SU-DHL-6 (cell line): ENCODE measurements around the gene MTREX.

ENCODE experiments used
- H2AFZ ChIP-seq: fragments of 200-600 bp; sonication (generic); 2 replicates; pipeline ENCODE4 v1.6.1; 2014; ENCODE audit warnings: low read depth, mild to moderate bottlenecking, moderate library complexity, mixed read lengths, antibody characterized with exemption, low read length; ENCODE audit not compliant: severe bottlenecking
- H3F3A ChIP-seq: fragments of 200-600 bp; shearing (Covaris generic); 2 replicates; pipeline ENCODE4 v1.6.0; 2016; ENCODE audit warnings: antibody characterized with exemption, mild to moderate bottlenecking; ENCODE audit not compliant: insufficient read depth
- H3K27ac ChIP-seq: fragments of 200-600 bp; sonication (generic); 2 replicates; pipeline ENCODE4 v1.5.1; 2016; ENCODE audit warnings: low read depth, mild to moderate bottlenecking, low read length, moderate library complexity, mixed read lengths
- H3K27me3 ChIP-seq: fragments of 200-600 bp; sonication (generic), shearing (Covaris generic); 2 replicates; pipeline ENCODE4 v1.6.0; 2014; ENCODE audit warnings: mild to moderate bottlenecking, low read length
- H3K36me3 ChIP-seq: fragments of 200-600 bp; sonication (generic); 2 replicates; pipeline ENCODE4 v1.6.1; 2014; ENCODE audit warnings: mild to moderate bottlenecking, low read length, mixed read lengths
- H3K4me2 ChIP-seq: fragments of 300-600, 200-600 bp; shearing (Covaris generic), sonication (generic); 2 replicates; pipeline ENCODE4 v1.6.0; 2014; ENCODE audit warnings: low read length, low read depth, mild to moderate bottlenecking; ENCODE audit not compliant: poor library complexity, severe bottlenecking
- H3K4me3 ChIP-seq: fragments of 200-600 bp; sonication (generic); 2 replicates; pipeline ENCODE4 v1.5.1; 2014; ENCODE audit warnings: antibody characterized with exemption, low read length, mild to moderate bottlenecking, mixed read lengths; ENCODE audit not compliant: insufficient read depth, poor library complexity, severe bottlenecking
- H3K79me2 ChIP-seq: fragments of 200-600 bp; sonication (generic); 2 replicates; pipeline ENCODE4 v1.6.1; 2014; ENCODE audit warnings: mild to moderate bottlenecking, low read length, moderate library complexity; ENCODE audit not compliant: insufficient read depth
- H3K9ac ChIP-seq: fragments of 200-600 bp; sonication (generic); 2 replicates; pipeline ENCODE4 v1.7.0; 2014; ENCODE audit warnings: mild to moderate bottlenecking, low read length
- H3K9me2 ChIP-seq: fragments of 200-600 bp; sonication (generic); replicated peaks from 2 replicates; pipeline ENCODE4 v1.6.1; 2014; ENCODE audit warnings: low read length; ENCODE audit not compliant: insufficient read depth
- H3K9me3 ChIP-seq: fragments of 200-600 bp; sonication (generic); 2 replicates; pipeline ENCODE4 v1.6.1; 2014; ENCODE audit warnings: low read length, mixed read lengths; ENCODE audit not compliant: insufficient read depth
- H4K20me1 ChIP-seq: fragments of 200-600 bp; sonication (generic); 2 replicates; pipeline ENCODE4 v1.6.1; 2014; ENCODE audit warnings: low read depth, mild to moderate bottlenecking, antibody characterized with exemption, low read length, moderate library complexity, mixed read lengths
- CTCF ChIP-seq: fragments of 200-600 bp; sonication (generic); IDR thresholded peaks from one replicate; pipeline ENCODE4 v1.5.1; 2017; ENCODE audit warnings: antibody characterized with exemption, mild to moderate bottlenecking, low read length, moderate library complexity; ENCODE audit not compliant: insufficient read depth, poor library complexity, severe bottlenecking
- EZH2phosphoT487 ChIP-seq: fragments of 200-600 bp; sonication (generic), shearing (Covaris generic); conservative IDR thresholded peaks from 2 replicates; pipeline ENCODE4 v1.6.1; 2018; ENCODE audit warnings: mild to moderate bottlenecking, antibody characterized with exemption, low read length, moderate library complexity, mixed read lengths

Gene MTREX

GRCh38 chr5:55418994-55419968, 111.5 kb downstream of the MTREX start:
- no peak for TF ChIP-seq CTCF
- no peak for TF ChIP-seq EZH2phosphoT487
- Histone ChIP-seq H3K4me3 (no peak overlapping the region), H3K27ac (no peak overlapping the region), H3K79me2 (no peaks in the 10 kb centered on the region), H3K27me3 (no peaks in the 10 kb centered on the region), H2AFZ (no peak overlapping the region), H3K9me2 (no peaks in the 10 kb centered on the region), H3K4me2 (no peak overlapping the region), H3K9ac (no peak overlapping the region), H3K9me3 (no peaks in the 10 kb centered on the region), H4K20me1 (no peaks in the 10 kb centered on the region), H3K36me3 (peaks cover 42% of the 10 kb centered on the region), H3F3A (peaks cover 1% of the 10 kb centered on the region; the same call in 1 of the 2 replicates)

- Histone ChIP-seq H3K9me3 (no peaks in the 10 kb centered on the region), H3K9ac (no peak overlapping the region), H3F3A (no peaks in the 10 kb centered on the region; the same call in 1 of the 2 replicates), H3K4me2 (no peak overlapping the region), H3K36me3 (peaks cover 45% of the 10 kb centered on the region), H3K27me3 (no peaks in the 10 kb centered on the region), H3K27ac (no peak overlapping the region), H3K4me3 (no peak overlapping the region), H4K20me1 (no peaks in the 10 kb centered on the region), H2AFZ (no peak overlapping the region), H3K9me2 (no peaks in the 10 kb centered on the region), H3K79me2 (no peaks in the 10 kb centered on the region)
- TF ChIP-seq CTCF (no peak), EZH2phosphoT487 (no peak)
Measured at GRCh38 chr5:55421074-55421529, 113.3 kb downstream of the MTREX start.

GRCh38 chr5:55426455-55426854, 118.7 kb downstream of the MTREX start:
- H3K36me3 ChIP-seq, result peaks cover 28% of the 10 kb centered on the region
- no peaks in the 10 kb centered on the region for H3K9me2 ChIP-seq
- H3F3A ChIP-seq, result no peaks in the 10 kb centered on the region
- no peaks in the 10 kb centered on the region for H3K79me2 ChIP-seq
- H4K20me1 ChIP-seq, result no peaks in the 10 kb centered on the region
- no peak overlapping the region for H3K4me2 ChIP-seq
- H3K4me3 ChIP-seq, result no peak overlapping the region
- no peaks in the 10 kb centered on the region for H3K9me3 ChIP-seq
- H3K27me3 ChIP-seq, result no peaks in the 10 kb centered on the region
- no peak overlapping the region for H3K27ac ChIP-seq
- H2AFZ ChIP-seq, result no peak overlapping the region
- TF ChIP-seq EZH2phosphoT487, result no peak
- no peak for TF ChIP-seq CTCF
- H3K9ac ChIP-seq, result no peak overlapping the region
